Measurements from ENCODE around the gene NUDT3. TPM values are rescaled to one million over a fixed set of nuclear protein-coding genes. Genes with fewer than 3 reads are reported as not detected.

NUDT3 gene
- total and polyA plus RNA-seq, 9 of the 15 experiments (the other 6 are each of a cell fraction or from before 2014, with no cell fraction given) = 5.4 to 81.2 (median 56.4) TPM

GRCh38 chr6:34281702-34282334, 110.7 kb downstream of the NUDT3 start (continued):
- TF ChIP-seq FOXP4 (CRISPR knock-in tag; IDR thresholded peaks at IDR 0.05; ENCODE audit: borderline replicate concordance) (no peak), ZBTB1 (CRISPR knock-in tag; IDR thresholded peaks at IDR 0.05; ENCODE audit: borderline replicate concordance, low read depth) (no peak), ID3 (CRISPR knock-in tag; IDR thresholded peaks at IDR 0.05) (no peak), ID3 (tag; IDR thresholded peaks at IDR 0.05) (peak; percentile 75; the same call in 1 of the 2 replicates), ZHX1 (conservative IDR thresholded peaks at IDR 0.05; ENCODE audit: low read length) (no peak), KDM1A (IDR thresholded peaks at IDR 0.05) (peak; percentile 100), UBTF (IDR thresholded peaks at IDR 0.05; ENCODE audit: borderline replicate concordance in 1 of 2, low read depth in 2 of 2, low read length in 2 of 2) (peak in 1 of 2 experiments; percentile 55; a peak in 1 of 4 replicates), CTCF (IDR thresholded peaks at IDR 0.05 in 2 of 3, conservative IDR thresholded peaks at IDR 0.05 in 1 of 3; ENCODE audit: insufficient read depth in 2 of 3, low read depth in 1 of 3, low read length in 3 of 3) (no peak), TAF9B (IDR thresholded peaks at IDR 0.05; ENCODE audit: partially characterized antibody) (peak; percentile 16), HMBOX1 (IDR thresholded peaks at IDR 0.05) (peak; percentile 95), FOXK2 (conservative IDR thresholded peaks at IDR 0.05 in 1 of 2, IDR thresholded peaks at IDR 0.05 in 1 of 2; ENCODE audit: low read depth in 2 of 2) (peak in 1 of 2 experiments; percentile 57; a peak in 1 of 4 replicates), GABPB2 (CRISPR knock-in tag; conservative IDR thresholded peaks at IDR 0.05) (no peak), SMAD4 (CRISPR knock-in tag; conservative IDR thresholded peaks at IDR 0.05) (peak; percentile 81)
